ENCODE results near the gene TMTC2.
A peak's percentile ranks its signal among the peaks of the same experiment; 100 is the strongest.

TMTC2 gene

GRCh38 chr12:83145325-83145840 is 458.7 kb downstream of the TMTC2 start:
- no peak overlapping the region for H3K4me3 Mint-ChIP-seq
- H3K9me3 Mint-ChIP-seq = peaks cover 3% of the 10 kb centered on the region
- DNase-seq (ENCODE audit: low spot score in 2 of 2) = no peak
- no peaks in the 10 kb centered on the region for H3K4me1 Mint-ChIP-seq
- H3K27ac Mint-ChIP-seq = no peak overlapping the region
- ATAC-seq = no peak
- no peaks in the 10 kb centered on the region for H3K36me3 Mint-ChIP-seq

- H3K36me3 Mint-ChIP-seq = no peaks in the 10 kb centered on the region
- DNase-seq (ENCODE audit: low spot score in 2 of 2) (no peak), ATAC-seq (no peak)
- no peaks in the 10 kb centered on the region for H3K4me1 Mint-ChIP-seq
- H3K4me3 Mint-ChIP-seq = no peak overlapping the region
- no peak overlapping the region for H3K27ac Mint-ChIP-seq
- no peaks in the 10 kb centered on the region for H3K9me3 Mint-ChIP-seq
Observed at GRCh38 chr12:83147341-83147740, 460.6 kb downstream of the TMTC2 start.

GRCh38 chr12:83149987-83150386 is 463.3 kb downstream of the TMTC2 start:
- ATAC-seq (no peak), DNase-seq (ENCODE audit: low spot score in 2 of 2) (no peak)
- Mint-ChIP-seq H3K4me3 (no peak overlapping the region), H3K4me1 (no peaks in the 10 kb centered on the region), H3K9me3 (no peaks in the 10 kb centered on the region), H3K36me3 (no peaks in the 10 kb centered on the region), H3K27ac (no peak overlapping the region)

- H3K4me1 Mint-ChIP-seq = no peaks in the 10 kb centered on the region
- H3K27ac Mint-ChIP-seq = no peak overlapping the region
- no peak for DNase-seq (ENCODE audit: low spot score in 2 of 2)
- H3K36me3 Mint-ChIP-seq = no peaks in the 10 kb centered on the region
- ATAC-seq = no peak
- H3K4me3 Mint-ChIP-seq = no peak overlapping the region
- no peaks in the 10 kb centered on the region for H3K9me3 Mint-ChIP-seq
Observed at GRCh38 chr12:83150465-83151189, 463.9 kb downstream of the TMTC2 start.

GRCh38 chr12:83153177-83153576 is 466.5 kb downstream of the TMTC2 start:
- Mint-ChIP-seq H3K4me1 (no peaks in the 10 kb centered on the region), H3K36me3 (no peaks in the 10 kb centered on the region), H3K9me3 (no peaks in the 10 kb centered on the region), H3K4me3 (no peak overlapping the region), H3K27ac (no peak overlapping the region)
- DNase-seq (ENCODE audit: low spot score in 2 of 2) (no peak), ATAC-seq (peak; percentile 13)

GRCh38 chr12:83156815-83157214 is 470.1 kb downstream of the TMTC2 start:
- Mint-ChIP-seq H3K27ac (no peak overlapping the region), H3K4me1 (no peaks in the 10 kb centered on the region), H3K4me3 (no peak overlapping the region), H3K9me3 (no peaks in the 10 kb centered on the region), H3K36me3 (no peaks in the 10 kb centered on the region)
- DNase-seq (ENCODE audit: low spot score in 2 of 2) = no peak
- ATAC-seq = no peak

- DNase-seq (ENCODE audit: low spot score in 2 of 2) (no peak), ATAC-seq (no peak)
- Mint-ChIP-seq H3K4me3 (no peak overlapping the region), H3K36me3 (no peaks in the 10 kb centered on the region), H3K27ac (no peak overlapping the region), H3K4me1 (no peaks in the 10 kb centered on the region), H3K9me3 (no peaks in the 10 kb centered on the region)
Observed at GRCh38 chr12:83157604-83158003, 470.9 kb downstream of the TMTC2 start.

GRCh38 chr12:83158613-83159207 is 472.0 kb downstream of the TMTC2 start:
- Mint-ChIP-seq H3K36me3 (no peaks in the 10 kb centered on the region), H3K27ac (no peak overlapping the region), H3K4me3 (no peak overlapping the region), H3K9me3 (no peaks in the 10 kb centered on the region), H3K4me1 (no peaks in the 10 kb centered on the region)
- DNase-seq (ENCODE audit: low spot score in 2 of 2) (no peak), ATAC-seq (no peak)

GRCh38 chr12:83161456-83161855 is 474.8 kb downstream of the TMTC2 start:
- no peak for ATAC-seq
- H3K9me3 Mint-ChIP-seq = no peaks in the 10 kb centered on the region
- no peak overlapping the region for H3K27ac Mint-ChIP-seq
- H3K4me3 Mint-ChIP-seq = no peak overlapping the region
- no peaks in the 10 kb centered on the region for H3K36me3 Mint-ChIP-seq
- DNase-seq (ENCODE audit: low spot score in 2 of 2) = no peak
- no peaks in the 10 kb centered on the region for H3K4me1 Mint-ChIP-seq

GRCh38 chr12:83168751-83169150 is 482.0 kb downstream of the TMTC2 start:
- no peaks in the 10 kb centered on the region for H3K9me3 Mint-ChIP-seq
- no peak for ATAC-seq
- H3K27ac Mint-ChIP-seq = no peak overlapping the region
- no peak for DNase-seq (ENCODE audit: low spot score in 2 of 2)
- no peaks in the 10 kb centered on the region for H3K4me1 Mint-ChIP-seq
- no peak overlapping the region for H3K4me3 Mint-ChIP-seq
- H3K36me3 Mint-ChIP-seq = no peaks in the 10 kb centered on the region

GRCh38 chr12:83172441-83172840 is 485.7 kb downstream of the TMTC2 start:
- no peaks in the 10 kb centered on the region for H3K36me3 Mint-ChIP-seq
- no peak for DNase-seq (ENCODE audit: low spot score in 2 of 2)
- H3K9me3 Mint-ChIP-seq = no peaks in the 10 kb centered on the region
- H3K4me3 Mint-ChIP-seq = no peak overlapping the region
- no peaks in the 10 kb centered on the region for H3K4me1 Mint-ChIP-seq
- no peak overlapping the region for H3K27ac Mint-ChIP-seq
- no peak for ATAC-seq

GRCh38 chr12:83172866-83173649 is 486.4 kb downstream of the TMTC2 start:
- Mint-ChIP-seq H3K4me1 (no peaks in the 10 kb centered on the region), H3K27ac (no peak overlapping the region), H3K36me3 (no peaks in the 10 kb centered on the region), H3K4me3 (no peak overlapping the region), H3K9me3 (no peaks in the 10 kb centered on the region)
- ATAC-seq (no peak), DNase-seq (ENCODE audit: low spot score in 2 of 2) (no peak)

- DNase-seq (ENCODE audit: low spot score in 2 of 2) = no peak
Observed at GRCh38 chr12:83179999-83180398, 493.3 kb downstream of the TMTC2 start.

GRCh38 chr12:83181074-83181473 is 494.4 kb downstream of the TMTC2 start:
- no peak for DNase-seq (ENCODE audit: low spot score in 2 of 2)
- no peak for ATAC-seq
- Mint-ChIP-seq H3K9me3 (peaks cover 7% of the 10 kb centered on the region), H3K36me3 (no peaks in the 10 kb centered on the region), H3K27ac (no peak overlapping the region), H3K4me3 (no peak overlapping the region), H3K4me1 (no peaks in the 10 kb centered on the region)

More at GRCh38 chr12:83179999-83180398, 493.3 kb downstream of the TMTC2 start:
- H3K27ac Mint-ChIP-seq = no peak overlapping the region
- no peaks in the 10 kb centered on the region for H3K4me1 Mint-ChIP-seq
- no peak for ATAC-seq
- no peaks in the 10 kb centered on the region for H3K36me3 Mint-ChIP-seq
- H3K4me3 Mint-ChIP-seq = no peak overlapping the region
- H3K9me3 Mint-ChIP-seq = peaks cover 7% of the 10 kb centered on the region

GRCh38 chr12:83183132-83183531 is 496.4 kb downstream of the TMTC2 start:
- Mint-ChIP-seq H3K4me3 (no peak overlapping the region), H3K9me3 (peaks cover 7% of the 10 kb centered on the region), H3K4me1 (no peaks in the 10 kb centered on the region), H3K27ac (no peak overlapping the region), H3K36me3 (no peaks in the 10 kb centered on the region)
- ATAC-seq (no peak), DNase-seq (ENCODE audit: low spot score in 2 of 2) (no peak)

Data from stimulated activated effector memory CD8-positive, alpha-beta T cell treated with anti-CD3 and anti-CD28 coated beads, Interleukin-12 subunit alpha, Interleukin-12 subunit beta, amount 100 ng/mL, for 72 hours (primary cell).